HG02885 (cell line): Measurements from ENCODE around the gene PPFIA4.

Source experiments
- ATAC-seq: cut with Tn5 transposase; IDR thresholded peaks from one replicate; pipeline ENCODE4 v1.9.1; 2021; ENCODE audit warnings: mild to moderate bottlenecking; ENCODE audit not compliant: unreplicated experiment, poor library complexity

PPFIA4 gene

DNA sequence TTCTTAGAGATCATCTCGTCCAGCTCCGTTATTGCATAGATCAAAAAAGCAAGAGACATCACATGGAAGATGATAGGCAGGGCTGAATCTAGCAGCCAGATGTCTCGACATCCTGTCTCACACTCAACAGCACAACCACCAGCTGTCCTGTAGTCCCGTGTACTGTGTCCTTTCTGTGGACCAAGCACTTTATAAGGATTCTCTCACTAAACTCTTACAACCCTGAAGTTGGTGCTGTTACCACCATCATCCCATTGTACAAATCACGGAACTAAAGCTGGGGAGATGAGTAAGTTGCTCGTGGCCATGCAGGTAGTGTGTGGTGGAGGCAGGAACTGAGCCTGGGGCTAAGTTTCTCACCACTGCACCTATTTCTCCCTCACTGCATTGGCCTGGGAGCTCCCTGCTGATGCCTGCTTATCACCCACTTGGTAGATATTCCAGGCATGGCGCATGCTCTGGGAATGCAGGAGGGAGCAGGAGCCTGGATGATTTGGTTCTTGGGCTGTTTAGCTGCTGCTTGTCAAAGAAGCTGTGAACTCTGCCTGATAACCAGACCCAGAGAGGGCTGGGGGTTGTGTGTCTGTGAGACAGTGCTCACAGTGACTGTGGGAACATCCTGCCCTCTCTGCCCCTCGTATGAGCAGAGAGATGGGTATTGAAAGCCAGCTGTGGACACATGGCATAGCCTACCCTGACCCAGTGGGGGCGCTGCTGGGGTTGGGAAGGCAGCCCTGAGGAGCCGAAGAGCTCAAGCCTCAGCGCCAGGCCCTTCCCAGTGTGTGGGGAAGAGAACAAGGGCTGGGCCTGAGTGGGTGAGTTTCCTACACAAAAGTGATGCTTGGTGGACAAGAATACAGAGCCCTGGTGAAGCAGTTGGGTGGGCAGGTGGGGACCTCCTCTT lies 13.6 kb downstream of the PPFIA4 start:
- no peak for ATAC-seq

DNA sequence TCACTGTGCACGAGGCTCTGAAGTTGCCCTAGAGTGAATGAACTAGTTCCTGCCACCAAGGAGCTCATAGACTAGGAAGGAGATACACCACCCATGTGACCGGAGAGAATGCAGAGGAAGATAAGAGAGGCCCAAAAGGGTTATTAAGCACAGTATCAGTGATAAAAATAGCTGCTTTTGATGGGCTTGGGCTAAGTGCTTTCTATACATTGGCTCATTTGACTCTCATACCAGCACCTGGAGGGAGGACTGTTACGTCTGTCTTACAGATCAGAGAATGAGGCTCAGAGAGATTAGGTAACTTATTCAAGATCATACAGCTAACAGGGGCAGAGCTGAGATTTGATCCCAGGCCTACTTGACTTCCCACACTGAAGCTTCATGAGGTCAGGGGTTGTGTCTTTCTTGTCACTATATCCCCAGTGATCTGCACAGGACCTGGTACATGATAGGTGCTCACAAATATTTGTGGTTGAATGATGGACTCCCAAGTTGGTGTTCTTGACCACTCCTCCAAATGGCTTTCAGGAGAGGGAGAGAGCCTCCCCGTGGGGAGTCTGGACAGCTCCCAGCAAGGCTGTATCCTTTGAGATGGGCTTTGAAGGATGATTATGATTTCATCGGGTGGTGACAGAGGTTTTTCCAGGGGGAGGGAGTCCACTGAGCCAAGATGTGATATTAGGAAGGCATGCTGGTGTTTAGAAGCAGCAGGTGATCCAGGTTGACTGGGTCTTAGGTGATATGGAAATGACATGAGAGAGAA lies 14.4 kb downstream of the PPFIA4 start:
- no peak for ATAC-seq

DNA sequence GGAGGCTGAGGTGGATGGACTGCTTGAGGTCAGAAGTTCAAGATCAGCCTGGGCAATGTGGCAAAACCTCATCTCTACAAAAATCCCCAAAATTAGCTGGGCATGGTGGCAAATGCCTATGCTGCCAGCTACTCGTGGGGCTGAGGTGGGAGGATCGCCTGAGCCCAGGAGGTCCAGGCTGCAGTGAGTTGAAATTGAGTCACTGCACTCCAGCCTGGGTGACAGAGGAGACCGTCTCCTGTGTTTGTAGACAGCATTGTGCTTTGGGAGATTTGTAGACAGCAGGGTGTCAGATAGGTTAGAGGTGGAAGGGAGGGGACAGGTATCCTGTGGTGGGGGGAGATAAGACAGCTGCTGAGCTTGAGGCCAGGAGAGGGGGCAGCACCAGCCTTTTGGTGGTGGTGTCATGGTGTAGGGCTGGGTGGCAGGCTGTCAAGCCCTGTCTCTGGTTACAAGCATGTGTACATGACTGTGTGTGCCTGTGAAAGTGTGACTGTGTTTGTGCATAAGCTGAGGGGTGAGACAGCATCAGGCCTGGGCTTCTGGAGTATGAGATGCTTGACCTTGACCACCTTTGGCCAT lies 15.2 kb downstream of the PPFIA4 start:
- ATAC-seq: no peak

DNA sequence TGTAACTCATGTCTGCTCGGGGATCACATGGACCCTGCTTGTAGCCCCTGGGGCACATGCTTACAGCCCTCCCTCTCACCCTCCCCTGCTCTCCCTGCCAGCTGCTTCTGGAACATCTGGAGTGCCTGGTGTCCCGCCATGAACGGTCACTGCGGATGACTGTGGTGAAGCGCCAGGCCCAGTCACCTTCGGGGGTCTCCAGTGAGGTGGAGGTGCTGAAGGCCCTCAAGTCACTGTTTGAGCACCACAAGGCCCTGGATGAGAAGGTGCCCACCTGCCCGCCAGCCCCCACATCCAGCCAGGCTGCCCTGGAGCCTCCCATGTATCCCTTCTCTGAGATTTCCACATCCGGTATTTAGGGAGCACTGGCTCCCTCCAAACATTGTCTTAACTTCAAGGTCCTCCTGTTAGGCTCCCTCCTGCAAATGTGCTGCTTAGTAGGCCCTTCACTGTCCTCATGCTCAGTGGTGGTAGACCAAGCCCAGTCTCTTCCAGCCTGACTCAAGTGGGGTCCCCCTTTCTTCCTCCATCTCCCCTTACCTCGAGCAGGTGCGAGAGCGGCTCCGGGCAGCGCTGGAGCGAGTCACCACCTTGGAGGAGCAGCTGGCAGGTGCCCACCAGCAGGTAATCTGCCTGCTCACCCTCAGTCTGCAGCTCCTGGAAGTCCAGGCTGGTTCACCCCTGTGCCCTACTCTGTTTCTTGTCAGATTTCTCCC lies 17.7 kb downstream of the PPFIA4 start:
- ATAC-seq: no peak

DNA sequence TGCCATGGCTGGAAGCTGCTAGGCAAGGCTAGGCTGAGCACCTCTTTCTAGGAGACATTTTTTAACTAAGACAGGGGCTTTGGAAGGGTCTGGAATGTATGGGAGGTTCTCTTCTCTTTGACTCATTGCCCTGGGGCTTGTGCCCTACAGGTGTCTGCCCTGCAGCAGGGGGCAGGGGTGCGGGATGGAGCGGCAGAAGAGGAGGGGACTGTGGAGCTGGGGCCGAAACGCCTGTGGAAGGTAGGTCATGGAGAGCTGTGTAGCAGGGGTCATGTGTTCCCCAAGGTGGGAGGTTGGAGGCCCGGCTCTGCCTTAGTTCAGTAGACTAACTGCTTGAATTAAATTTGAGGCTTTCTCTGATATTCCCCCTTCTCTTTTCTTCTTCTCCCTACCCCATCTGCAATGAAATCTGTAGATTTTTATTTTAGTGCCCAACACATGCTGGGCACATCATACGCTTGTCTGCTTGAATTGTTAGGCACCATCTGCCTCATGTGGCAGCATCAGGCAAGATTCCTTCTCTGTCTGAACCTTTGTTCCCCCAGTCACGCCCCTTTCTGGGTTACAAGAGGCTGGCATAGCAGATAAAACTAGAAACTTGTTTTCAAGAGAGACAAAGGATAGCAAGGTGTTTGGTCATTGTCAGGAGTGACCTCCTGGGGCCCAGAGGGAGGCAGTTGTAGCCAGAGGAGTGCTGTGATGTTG lies 18.4 kb downstream of the PPFIA4 start:
- no peak for ATAC-seq

DNA sequence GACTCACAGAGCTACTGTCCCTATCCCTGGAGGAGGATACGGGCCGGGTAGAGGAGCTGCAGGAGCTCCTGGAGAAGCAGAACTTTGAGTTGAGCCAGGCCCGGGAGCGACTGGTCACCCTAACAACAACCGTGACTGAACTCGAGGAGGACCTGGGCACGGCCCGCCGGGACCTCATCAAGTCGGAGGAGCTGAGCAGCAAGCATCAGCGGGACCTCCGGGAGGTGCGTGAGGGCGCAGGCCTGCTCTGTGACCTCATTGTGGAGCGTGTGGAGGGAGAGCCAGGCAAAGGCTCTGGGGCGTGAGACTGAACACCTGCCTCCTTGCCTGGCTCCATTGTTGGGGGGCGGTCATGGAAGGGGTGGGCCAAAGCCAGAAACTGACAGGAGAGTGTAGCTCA lies 19.0 kb downstream of the PPFIA4 start:
- no peak for ATAC-seq

DNA sequence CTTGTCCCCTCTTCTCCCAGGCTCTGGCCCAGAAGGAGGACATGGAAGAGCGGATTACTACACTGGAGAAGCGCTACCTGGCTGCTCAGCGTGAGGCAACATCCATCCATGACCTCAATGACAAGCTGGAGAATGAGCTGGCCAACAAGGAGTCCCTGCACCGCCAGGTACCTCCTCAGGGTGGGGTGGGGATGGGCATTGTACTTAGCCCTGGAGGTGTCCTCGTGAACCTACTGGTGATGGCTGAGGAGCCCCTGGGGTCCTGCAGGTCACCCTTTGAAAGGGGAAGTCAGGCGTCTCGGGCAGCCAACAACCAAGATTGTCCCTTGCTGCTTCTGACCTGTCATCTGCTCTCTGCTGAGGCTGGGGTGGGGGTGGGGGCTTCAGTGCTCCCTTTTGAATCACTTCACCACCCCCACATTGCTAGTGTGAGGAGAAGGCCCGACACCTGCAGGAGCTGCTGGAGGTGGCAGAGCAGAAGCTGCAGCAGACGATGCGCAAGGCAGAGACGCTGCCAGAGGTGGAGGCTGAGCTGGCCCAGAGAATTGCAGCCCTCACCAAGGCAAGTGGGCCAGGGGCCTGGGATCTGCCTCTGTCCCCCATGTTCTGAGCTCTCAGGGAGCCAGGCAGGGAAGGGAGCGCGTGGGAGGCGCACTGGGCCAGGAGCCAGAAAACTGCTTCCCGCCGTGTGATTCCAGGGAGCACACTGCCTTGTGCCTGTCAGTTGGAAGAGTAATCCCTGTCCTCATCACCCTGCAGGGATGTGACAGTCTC lies 19.7 kb downstream of the PPFIA4 start:
- ATAC-seq: no peak

DNA sequence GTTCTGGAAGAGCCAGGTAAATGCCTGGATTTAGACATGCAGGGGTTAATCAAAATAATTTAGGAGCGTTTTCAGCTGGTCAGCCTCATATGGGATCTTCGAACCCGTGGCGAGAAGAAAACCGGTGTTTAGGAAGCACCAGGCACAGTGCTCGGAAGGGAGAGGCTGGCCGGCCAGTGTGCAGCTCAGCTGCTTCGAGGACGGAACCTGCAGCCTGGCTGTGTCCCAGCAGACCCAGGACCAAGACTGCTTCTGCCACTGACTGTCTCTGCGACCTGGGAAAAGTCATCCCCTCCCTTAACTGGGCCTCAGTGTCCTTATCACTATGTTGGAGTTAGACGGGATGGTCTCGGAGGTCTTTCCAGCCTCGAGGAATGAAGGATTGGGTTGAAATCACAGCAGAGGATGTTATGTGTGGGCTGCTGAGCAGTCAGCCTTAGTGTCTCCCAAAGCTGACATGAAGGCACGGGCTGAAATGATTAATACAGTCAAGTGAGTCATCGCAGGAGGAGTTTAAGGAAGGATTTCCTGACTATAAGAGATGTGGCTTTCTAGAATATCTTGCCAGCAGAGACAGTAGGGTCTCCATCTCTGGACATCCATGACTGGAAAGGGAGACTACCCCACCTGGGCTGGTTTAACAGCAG lies 20.8 kb downstream of the PPFIA4 start:
- no peak for ATAC-seq

DNA sequence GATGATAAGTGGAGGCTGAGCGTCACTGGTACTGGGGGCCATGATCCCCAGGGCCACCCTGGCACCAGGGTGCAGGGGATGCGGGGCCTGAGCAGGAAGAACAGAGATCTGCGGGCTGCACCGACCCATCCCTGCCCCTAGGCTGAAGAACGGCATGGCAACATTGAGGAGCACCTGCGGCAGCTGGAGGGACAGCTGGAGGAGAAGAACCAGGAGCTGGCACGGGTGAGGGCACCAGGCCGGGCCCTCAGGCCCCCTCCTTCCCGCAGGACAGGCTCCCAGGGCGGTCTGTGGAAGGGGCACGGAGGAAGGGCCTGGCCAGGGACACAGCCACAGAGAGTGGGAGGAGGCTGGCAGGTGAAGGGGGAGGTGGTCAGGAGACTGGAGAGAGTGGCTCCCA lies 21.8 kb downstream of the PPFIA4 start:
- no peak for ATAC-seq

DNA sequence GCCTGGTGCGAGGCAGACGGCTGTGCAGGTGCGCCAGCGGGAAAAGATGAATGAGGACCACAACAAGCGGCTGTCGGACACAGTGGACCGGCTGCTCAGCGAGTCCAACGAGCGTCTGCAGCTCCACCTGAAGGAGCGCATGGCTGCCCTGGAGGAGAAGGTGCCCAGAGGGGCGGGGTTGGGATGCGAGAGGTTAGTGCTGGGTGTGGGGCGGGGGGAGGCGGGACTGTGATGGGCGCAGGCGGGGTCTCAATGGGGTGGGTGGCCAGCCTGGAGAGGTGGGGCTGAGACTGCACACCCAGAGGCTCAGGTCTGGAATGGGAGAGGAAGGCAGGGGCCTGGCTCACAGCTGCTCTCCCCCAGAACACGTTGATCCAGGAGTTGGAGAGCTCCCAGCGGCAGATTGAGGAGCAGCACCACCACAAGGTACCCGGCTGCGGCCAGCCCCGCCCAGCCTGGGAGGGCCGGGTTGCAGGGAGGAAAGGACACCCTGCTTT lies 22.3 kb downstream of the PPFIA4 start:
- ATAC-seq: no peak

DNA sequence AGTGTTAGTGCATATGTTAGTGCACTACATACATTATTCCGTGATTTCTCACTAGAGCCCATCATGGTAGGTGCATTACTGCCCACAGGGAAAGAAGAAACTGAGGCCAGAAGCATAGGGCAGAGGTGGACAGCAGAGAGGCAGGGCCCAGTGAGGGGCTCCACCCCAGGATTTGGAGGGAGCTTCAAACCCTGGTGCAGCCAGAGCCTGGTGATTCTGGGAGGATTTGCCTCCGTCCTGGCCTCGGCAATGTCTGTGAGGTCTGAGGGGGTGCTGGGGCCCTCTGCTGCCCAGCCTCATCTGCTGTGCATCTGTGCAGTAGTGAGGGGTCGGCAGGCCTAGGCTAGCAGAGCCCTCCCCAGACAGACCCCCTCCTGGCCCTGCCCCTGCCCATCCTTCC lies 22.8 kb downstream of the PPFIA4 start:
- no peak for ATAC-seq

DNA sequence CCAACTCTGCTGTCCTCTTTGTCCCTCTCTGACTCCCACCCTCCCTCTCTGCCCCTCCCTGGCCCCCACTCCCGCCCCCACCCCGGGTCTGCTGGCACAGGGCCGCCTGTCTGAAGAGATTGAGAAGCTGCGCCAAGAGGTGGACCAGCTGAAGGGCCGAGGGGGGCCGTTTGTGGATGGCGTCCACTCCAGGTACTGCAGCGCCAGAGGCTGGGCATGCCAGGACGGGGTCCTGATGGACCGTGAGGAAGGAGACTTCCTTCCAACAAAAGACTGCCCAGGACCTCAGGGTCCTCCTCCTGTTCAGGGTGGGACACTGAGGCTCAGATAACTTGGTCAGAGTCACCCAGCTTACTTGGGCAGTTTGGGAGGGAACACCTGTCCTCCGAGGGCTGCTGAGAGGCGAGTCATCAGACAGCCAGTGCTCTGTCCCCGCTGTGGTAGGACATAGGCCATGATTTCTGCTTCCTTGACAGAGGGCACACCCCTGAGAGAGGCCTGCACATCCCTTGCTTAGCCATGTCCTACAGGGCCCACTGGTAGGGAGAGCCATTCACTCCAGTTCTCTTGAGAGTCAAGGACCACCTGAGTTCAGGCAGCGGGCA lies 23.4 kb downstream of the PPFIA4 start:
- no peak for ATAC-seq

DNA sequence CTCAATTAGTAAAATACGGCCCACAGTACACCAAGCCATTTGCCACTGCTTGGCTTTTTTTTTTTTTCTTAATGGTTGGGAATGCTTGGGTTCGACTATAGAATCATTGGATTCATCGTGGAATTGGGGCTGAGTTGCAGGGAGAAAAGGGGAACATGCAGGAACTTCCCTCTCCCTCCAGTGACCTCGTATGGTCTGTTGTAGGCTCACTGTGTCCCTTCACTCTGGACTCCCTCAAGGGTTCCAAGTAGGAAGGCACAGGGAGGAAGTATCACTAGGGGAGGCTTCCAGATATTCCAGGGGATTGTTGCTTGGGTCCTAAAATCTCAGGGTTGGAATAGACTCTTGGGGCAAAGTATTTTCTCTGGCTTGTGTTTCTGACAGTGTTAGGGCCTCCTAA lies 24.5 kb downstream of the PPFIA4 start:
- no peak for ATAC-seq

DNA sequence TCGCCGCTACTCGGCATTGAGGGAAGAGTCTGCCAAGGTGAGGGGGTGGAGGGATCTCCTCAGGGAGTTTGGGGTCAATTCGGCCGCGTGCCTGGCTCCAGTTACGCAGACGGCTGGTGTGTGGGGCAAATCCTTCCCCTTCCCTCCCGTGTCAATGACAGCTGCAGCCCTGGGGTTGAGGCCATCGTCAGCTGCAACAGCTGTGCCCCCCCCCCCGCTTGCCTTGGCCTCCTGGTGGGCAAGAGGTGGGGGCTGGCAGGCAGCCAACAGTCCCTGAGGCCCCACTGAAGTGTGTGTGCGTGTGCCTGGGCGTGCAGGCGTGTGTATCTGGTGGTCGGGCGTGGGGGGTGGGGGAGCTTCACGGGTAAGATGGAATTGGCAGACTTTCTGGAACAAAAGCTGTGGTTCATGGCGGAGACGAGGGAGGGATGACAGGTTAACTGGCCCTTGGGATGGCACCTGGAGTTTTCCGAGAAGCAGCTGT lies 25.6 kb downstream of the PPFIA4 start:
- no peak for ATAC-seq

DNA sequence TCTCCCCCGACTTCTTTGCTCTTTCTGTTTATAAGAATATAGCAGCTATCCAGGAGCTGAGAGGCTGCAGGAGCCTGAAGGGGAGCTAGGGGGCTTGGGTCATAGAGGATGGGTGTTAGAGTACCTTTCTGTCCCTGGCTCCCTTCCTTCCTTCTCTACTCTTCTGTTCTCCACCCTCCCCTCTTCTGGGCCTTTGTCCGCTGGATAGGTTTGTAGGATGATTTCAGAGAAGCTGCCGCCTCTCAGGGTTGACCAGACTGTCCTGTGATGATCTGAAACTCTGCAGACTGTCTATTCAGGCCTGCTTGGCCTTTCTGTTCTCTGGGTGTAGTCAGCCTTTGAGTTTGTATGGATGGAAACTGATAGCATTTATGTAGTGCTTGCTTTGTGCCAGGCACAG lies 26.3 kb downstream of the PPFIA4 start:
- no peak for ATAC-seq

DNA sequence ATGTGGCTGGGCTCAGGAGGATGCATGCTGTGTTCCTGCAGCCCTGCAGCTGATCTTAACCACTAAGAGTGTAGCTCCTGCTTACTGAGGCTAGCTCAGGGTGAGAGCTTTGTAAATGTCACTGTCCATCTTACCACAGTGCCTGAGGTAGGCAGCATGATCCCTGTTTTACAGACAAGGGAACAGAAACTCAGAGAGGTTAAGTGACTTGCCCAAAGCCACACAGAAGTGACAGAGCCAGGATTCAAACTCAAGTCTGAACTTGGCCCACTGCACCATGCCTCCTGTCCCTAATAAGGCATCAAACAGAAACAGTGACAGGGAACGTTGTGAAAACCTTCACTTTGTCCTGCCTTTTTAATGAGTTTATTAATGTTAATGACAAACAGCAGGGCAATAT lies 27.9 kb downstream of the PPFIA4 start:
- no peak for ATAC-seq

DNA sequence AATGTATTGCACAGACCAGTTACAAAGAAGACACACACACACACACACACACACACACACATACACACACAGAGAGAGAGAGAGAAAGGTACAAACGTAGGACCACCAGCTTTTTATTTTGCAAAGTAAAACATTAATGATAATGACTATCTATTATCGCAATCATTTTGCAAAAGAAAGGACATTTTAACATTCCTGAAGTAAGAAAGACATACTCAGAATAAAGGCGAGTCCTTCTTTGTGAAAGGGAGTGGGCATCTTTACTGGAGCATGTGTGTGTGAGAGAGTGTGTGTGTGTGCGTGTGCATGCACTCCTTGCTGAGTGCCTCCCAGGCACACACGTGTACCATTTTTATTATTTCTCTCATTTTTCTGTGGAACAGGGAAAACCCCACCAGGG lies 28.4 kb downstream of the PPFIA4 start:
- ATAC-seq: no peak

DNA sequence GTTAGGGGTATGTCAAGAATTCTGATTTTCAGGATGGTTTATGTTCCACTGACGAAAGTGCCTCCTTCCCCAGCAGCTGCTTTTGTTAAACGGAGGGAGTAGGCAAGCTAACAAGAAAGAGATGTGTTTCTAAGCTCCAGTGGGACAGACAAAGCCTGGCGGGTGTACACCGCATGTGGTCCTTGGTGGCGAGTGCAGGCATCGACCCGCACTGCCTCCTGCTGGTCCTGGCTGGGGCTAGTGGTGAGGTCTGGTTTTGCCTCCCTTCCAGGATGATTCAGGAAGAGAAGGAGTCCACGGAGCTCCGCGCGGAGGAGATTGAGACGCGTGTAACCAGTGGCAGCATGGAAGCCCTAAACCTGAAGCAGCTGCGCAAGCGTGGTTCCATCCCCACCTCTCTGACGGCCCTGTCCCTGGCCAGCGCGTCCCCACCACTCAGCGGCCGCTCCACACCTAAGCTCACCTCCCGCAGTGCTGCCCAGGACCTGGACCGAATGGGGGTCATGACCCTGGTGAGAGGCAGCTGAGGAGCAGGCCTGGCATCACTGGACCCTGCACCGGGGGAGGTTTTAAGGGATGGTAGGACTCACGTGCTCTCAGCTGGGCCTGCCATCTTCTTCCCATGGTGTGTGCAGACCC lies 29.0 kb downstream of the PPFIA4 start:
- ATAC-seq: no peak
